ENCODE results near the gene MMP20.

DNA sequence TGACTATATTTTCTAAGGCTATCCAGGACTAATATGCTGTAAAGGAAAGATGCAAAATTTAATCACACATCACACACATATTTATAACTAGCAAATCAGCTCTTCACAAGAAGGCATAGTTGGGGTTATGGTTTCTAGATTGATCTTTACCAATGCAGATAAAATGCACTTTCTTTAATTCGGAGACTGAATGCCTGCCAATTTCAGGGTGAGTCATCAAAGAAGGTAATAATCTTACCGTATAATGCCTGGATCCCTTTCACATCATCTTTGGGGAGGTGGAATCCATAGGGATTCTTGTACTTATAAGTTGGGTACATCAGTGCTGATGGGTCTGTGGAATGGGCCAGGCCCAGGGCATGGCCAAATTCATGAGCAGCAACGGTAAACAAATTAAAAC is 16.4 kb downstream of the MMP20 start:
- TF ChIP-seq, protein P1, sequence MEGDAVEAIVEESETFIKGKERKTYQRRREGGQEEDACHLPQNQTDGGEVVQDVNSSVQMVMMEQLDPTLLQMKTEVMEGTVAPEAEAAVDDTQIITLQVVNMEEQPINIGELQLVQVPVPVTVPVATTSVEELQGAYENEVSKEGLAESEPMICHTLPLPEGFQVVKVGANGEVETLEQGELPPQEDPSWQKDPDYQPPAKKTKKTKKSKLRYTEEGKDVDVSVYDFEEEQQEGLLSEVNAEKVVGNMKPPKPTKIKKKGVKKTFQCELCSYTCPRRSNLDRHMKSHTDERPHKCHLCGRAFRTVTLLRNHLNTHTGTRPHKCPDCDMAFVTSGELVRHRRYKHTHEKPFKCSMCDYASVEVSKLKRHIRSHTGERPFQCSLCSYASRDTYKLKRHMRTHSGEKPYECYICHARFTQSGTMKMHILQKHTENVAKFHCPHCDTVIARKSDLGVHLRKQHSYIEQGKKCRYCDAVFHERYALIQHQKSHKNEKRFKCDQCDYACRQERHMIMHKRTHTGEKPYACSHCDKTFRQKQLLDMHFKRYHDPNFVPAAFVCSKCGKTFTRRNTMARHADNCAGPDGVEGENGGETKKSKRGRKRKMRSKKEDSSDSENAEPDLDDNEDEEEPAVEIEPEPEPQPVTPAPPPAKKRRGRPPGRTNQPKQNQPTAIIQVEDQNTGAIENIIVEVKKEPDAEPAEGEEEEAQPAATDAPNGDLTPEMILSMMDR (IDR thresholded peaks at IDR 0.05): no peak
- TF ChIP-seq POLR2AphosphoS5 (IDR thresholded peaks at IDR 0.05): no peak
